DMS 273 (cell line): ENCODE measurements around the gene LCTL.

Experiments used
- DNase-seq: peaks from one replicate; lab custom pipeline; 2025; ENCODE audit not compliant: unreplicated experiment; lab: John Stamatoyannopoulos, UW

LCTL gene

DNA sequence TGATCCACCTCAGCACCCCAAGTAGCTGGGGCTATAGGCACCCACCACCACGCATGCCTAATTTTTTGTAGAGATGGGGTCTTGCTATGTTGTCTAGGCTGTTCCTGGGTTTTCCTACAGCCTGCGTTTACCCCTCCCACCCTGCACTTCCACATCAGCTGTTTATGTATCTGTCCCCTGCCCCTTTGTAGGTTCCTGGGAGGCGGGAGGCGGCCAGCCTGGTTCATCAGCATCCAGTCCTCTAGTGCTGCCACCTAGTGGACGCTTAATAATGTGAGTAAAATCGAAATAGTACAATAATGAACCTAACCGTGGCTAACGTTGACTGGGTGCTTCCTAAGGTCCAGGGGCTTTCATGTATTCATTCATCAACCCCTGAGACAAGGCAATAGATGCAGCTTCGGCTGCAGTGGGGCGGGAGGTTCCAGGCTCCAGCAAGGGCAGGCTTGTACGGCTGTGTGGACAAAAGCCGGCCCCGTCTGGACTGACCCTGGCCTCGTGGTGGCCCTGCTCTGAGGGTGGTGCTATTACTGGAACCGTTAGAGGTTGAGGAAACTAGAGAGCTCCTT is 1.2 kb upstream of the LCTL start:
- peak; percentile 84 for DNase-seq

DNA sequence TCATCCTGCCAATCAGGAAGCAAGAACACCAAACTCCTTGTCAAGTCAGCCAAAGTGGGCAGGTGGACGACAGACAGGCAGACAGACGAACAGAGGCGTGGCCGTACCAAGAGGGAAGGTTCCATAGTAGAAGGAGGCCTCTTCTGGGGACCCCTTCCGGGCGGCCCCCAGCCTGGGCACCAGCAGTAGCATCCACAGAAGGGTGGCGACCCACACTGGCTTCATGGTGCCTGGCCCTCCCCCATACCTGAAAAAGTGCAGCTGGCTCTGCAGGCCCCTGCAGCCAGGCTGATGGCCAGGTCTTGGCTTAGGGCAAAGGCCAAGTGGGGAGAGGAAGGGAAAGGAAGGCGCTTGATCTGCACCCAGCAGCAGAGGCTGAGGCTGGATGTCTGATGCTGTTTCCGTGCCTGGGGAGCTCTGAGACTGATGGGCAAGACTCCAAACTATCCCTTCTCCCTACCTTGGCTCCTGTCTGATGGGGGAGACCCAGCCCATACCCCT is 607 bp downstream of the LCTL start:
- no peak for DNase-seq

DNA sequence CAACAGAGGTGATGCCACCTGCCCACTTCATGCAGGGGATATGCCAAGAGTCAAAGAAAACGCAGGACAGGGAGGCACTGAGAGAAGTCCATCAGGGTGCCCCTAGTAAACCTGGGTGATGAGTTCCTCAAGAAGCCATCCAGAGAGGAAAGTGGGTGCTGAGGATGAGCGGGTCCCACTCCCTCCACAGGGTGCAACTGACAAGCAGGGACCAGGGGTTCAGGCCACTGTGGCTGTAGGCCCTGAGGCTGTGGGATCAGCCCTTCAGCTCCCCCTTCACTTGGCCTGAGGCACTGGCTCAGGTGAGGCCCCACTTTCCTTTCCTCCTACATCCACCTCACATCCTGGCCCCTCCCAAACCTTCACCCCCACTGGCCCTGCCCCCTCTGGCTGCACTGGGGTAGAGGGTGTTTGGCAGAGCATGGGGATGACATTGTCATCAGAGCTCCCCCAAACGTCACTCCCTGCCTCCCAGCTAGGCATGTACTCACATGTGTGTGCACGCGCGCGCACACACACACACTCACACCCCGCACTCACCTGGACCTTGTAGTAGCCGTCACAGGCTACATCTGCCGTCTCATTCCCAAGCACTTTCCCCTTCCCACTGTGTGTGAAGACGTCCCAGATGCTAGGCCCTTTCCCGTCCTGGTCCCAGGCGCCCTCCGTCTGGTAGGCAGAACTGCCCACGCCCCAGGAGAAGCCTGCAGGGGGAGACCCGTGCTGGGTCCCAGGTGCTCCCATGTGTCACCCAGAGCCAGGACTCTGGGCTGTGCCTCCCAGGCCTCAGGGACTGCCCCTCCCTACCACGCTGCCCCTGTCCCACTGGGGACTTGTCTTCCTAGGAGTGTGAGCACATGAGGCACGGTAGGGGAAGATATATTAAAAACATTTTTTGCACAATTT is 1.4 kb downstream of the LCTL start:
- DNase-seq = no peak

- no peak for DNase-seq
Measured at GRCh38 chr15:66563566-66564110, 2.2 kb downstream of the LCTL start.

- DNase-seq = no peak
Measured at GRCh38 chr15:66563126-66563525, 2.7 kb downstream of the LCTL start.

DNA sequence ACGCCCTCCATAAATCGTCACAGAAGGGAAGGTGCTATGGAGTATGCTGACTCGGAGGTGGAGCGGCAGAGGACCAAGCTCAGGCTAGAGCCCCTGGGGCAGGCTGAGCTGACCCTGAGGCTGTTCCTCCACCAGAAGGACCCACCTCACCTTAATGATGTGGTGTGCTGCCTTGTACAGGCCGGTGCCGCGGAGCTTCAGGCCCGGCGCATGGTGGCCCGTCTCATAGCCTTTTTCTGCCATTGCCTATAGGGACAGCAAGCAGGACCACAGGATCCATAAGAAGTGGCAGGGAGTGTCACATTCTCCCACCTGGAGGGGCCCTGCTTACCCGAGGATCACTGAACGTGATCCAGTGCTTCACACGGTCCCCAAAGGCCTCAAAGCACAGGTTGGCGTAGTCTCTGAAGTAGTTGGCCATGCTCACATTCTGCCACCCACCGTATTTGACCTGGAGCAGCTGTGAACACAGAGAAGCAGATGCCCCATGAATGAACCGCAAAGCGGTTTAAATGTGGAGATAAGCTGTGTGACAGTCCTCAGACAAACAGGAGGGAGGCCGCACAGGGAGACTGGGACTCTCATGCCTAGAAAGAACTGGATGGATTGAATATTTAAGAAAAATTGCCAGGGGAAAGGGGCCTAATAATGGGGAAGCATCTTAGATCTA is 4.8 kb downstream of the LCTL start:
- no peak for DNase-seq

- no peak for DNase-seq
Measured at GRCh38 chr15:66558271-66558670, 7.5 kb downstream of the LCTL start.

- DNase-seq = no peak
Measured at GRCh38 chr15:66555685-66556084, 10.1 kb downstream of the LCTL start.

GRCh38 chr15:66545255-66545654 is 20.5 kb downstream of the LCTL start:
- DNase-seq = no peak

GRCh38 chr15:66542896-66543295 is 22.9 kb downstream of the LCTL start:
- DNase-seq = no peak

- no peak for DNase-seq
Measured at GRCh38 chr15:66535056-66535455, 30.7 kb downstream of the LCTL start.

DNA sequence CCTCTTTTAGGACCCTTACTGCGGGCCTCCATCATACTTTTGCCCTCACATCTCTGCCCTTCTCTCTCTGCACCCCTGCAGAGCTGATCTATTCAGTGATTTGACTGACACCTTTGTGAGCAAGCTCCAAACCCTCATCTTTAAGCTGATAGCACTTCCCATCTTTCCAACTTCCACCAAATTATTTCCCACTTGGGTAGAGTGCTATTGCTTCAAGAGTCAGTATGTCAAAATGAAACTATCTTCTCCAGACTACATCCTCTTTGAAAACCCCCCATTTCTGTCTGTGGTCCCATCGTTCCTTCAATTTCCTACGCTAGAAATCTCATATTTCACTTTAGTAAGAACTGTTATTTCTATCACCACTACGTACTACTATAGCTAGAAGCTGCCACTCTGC is 41.0 kb downstream of the LCTL start:
- no peak for DNase-seq

DNA sequence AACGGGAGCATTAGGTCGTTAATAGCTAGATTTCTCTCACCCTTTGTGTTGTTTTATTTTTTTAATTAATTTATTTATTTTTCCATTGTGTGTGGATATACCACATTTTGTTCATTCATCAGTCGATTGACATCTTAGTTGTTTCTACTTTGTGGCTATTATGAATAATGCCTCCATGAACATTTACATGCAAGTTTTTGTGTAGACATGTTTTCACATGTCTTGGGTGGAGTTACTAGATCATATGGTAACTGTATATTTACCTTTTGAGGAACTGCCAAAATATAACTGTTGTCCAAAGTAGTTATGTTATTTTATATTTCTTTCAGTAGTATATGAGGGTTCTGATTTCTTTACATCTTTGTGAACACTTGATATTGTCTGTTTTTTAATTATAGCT is 41.9 kb downstream of the LCTL start:
- DNase-seq = no peak

DNA sequence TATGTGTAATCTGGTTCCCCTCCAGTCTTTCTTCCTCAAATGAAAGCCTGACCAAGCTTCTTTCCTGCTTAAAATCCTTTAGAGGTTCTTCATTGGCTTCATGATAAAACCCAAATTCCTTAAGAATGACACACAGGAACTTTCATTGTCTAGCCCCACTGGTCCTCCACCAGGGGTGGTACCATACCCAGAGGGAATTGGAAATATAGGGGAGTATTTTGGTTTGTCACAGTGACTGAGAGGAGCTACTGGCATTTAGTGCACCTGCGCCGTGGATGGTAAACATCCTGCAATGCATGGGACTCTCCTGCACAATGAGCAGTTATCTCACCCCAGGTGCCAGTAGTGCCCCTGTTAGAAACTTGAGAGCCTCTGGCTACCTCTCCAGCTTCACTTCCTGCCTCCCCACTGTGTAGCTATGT is 49.9 kb downstream of the LCTL start:
- DNase-seq = no peak

DNA sequence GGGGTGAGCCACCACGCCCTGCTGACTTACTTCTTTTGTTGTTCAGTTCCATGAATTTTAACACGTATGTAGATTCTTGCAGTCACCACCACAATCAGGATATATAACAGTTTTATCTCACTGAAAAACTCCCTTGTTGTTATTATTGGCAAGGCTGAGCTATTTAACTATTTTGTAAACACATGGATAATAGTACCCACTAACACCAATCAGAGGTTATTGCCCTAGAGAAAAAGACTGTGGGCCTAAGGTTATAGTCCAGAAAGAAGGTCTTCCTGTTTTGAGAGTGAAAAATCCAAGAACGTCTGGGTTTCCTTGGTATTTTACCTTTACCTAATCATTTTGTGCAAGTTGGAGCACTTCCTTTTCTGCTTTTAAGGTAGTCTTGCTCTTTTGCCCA is 51.2 kb downstream of the LCTL start:
- no peak for DNase-seq

DNA sequence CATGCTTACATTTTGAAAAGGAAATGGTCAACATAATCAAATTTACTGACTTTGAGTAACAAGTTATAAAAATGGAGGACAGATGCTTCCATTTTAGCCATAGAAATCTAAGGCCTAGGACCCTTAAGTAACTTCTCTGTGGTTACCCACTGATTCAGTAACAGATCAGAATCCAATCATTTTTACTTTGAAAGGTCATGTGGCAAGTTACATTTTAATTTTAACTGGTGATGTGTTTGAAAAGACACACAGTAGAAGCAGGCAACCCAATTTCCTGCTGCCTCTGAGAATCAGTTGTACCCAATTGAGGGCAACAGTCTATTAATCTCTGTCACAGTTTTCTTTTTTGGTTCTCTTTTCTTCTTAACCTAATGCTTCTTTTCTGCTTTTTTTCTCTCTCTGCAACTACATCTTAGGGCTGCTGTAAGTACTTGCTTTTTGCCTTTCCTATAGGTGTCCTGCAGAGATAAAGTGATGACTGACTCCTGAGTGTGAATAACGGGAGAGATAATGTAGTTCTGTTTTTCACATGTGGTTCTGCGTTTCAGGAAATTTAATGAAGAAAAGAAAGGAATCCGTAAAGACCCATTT is 57.4 kb downstream of the LCTL start:
- DNase-seq = no peak

GRCh38 chr15:66505818-66506217 is 60.0 kb downstream of the LCTL start:
- no peak for DNase-seq

DNA sequence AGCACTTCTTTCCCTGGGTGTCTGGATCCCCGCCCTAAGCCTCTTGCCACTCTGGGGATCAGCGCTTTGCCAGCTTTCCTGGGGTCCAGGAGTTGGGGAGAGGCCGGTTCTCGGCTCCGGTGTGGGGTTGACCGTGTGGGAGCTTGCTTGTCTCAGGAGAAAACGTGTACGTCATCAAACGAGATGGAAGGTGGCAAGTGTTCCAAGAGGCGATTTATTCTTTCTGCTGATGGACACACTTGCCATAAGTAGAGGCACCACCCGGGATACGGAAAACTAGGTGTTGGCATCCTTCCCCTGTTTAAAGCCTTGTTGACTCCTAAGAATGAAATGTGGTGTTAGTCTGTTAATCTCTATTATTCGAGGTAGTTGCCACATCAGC is 60.4 kb downstream of the LCTL start:
- peak; percentile 74 for DNase-seq

DNA sequence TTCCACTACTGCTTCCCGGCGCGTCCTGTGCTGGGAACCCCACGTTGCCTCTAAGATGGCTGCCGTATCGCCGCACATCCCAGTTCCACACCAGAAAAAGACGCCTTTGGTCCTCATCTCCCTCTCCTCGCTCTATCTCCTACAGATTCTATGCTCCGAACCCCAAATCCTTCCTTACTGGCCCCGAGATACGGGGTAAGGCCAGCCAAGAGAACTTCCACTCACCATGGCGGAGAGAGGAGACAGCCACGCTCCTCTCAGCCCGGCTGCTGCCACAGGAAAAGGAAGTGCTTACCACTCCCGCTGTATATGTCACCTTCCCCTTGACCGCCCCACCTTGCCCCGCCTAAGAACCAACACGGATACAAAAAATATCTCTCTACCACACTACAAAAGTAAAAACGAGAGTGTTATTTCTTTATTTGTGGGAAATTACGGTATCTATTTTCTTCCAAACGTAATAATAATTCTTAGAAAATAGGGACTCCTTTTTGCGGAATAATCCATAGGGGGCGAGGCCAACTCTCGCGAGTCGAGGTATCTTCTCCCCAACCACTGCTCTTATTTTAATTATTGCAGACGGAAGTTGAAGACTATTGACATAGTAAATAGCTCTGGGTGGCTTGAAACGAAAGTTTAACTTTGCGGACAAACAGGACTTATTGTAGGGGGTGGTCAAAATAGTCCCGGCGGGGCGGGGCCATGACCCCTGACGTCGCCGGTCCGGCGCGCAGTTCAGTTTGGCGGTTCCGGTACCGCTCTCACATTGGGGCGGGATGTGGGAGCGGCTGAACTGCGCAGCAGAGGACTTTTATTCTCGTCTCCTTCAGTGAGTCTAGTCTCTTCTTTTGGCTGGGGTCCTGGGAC is 61.0 kb downstream of the LCTL start, which contains the start of the genes RPL4 and ZWILCH:
RPL4 (minus strand) TSS at position 293 of the 867 bp plus-strand sequence; CDS start at position 228, 65 bp downstream.
ZWILCH (plus strand) TSS at position 764 of the 867 bp plus-strand sequence; CDS start at position 777, 13 bp downstream.
- DNase-seq = peak; percentile 82
